H1 (cell line): ENCODE results near the gene RIMS1.

Experiments
- CTCF ChIP-seq, 3 experiments: IDR thresholded peaks; 1 replicate in 2 of 3; 2 replicates in 1 of 3; pipeline versions ENCODE4 v1.5.1 to v1.6.1; 2011; ENCODE audit warnings: low read length in 3 of 3, mild to moderate bottlenecking in 3 of 3, inconsistent platforms in 2 of 3, low read depth in 1 of 3, moderate library complexity in 1 of 3; ENCODE audit not compliant: insufficient read depth in 1 of 3; ENCODE audit errors: control extremely low read depth in 1 of 3
- JUND ChIP-seq: IDR thresholded peaks from 2 replicates; pipeline ENCODE4 v1.6.1; 2011; ENCODE audit warnings: mild to moderate bottlenecking, improper control_type of control experiment, low read length
- PHF8 ChIP-seq: fragments of 200-600 bp; sonication (generic); conservative IDR thresholded peaks from 2 replicates; pipeline ENCODE4 v1.7.1; 2012; ENCODE audit warnings: low read depth, mild to moderate bottlenecking, inconsistent platforms, low read length, moderate library complexity
- POLR2AphosphoS5 ChIP-seq: IDR thresholded peaks from 2 replicates; pipeline ENCODE4 v1.6.1; 2011; ENCODE audit warnings: low read depth, low read length

DNA sequence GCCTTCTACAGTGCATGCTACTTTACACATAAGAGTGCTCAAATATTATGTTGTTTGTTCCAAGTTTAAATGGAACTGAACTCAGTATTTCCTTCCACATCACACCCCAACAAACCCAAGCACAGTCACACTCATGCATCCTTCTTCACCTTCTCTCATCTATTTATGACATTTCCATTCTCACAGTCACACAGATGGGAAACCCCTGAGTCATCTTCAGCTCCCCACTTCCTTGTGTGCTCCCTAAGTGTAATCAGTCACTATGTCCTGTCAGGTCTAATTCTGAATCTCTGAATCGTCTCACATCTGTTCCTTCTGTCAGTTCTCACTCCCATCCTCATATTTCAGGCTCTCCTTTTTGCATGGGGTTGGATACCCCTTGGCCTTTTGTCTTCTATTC is 96.0 kb downstream of the RIMS1 start:
- TF ChIP-seq CTCF (IDR thresholded peaks at IDR 0.05; ENCODE audit: control extremely low read depth in 1 of 3, insufficient read depth in 1 of 3, low read depth in 1 of 3, low read length in 3 of 3), result no peak
- no peak for TF ChIP-seq JUND
- TF ChIP-seq POLR2AphosphoS5, result no peak
- TF ChIP-seq PHF8, result no peak
